Loucy (cell line): Measurements from ENCODE around the gene LEP.

Source experiments
- H2AFZ ChIP-seq: fragments of 200-600 bp; sonication (generic); 2 replicates; pipeline ENCODE4 v1.6.0; 2016; ENCODE audit warnings: antibody characterized with exemption, mild to moderate bottlenecking, low read length, moderate library complexity
- H3F3A ChIP-seq: fragments of 200-600 bp; 2 replicates; pipeline ENCODE4 v1.6.0; 2016; ENCODE audit warnings: antibody characterized with exemption, low read depth, mild to moderate bottlenecking
- H3K27me3 ChIP-seq: fragments of 200-600 bp; sonication (generic); 2 replicates; pipeline ENCODE4 v1.6.1; 2014; ENCODE audit warnings: low read length, mild to moderate bottlenecking; ENCODE audit not compliant: insufficient read depth, poor library complexity, severe bottlenecking
- H3K36me3 ChIP-seq: fragments of 200-600 bp; sonication (generic); 2 replicates; pipeline ENCODE4 v1.6.1; 2016; ENCODE audit warnings: low read length; ENCODE audit not compliant: insufficient read depth
- H3K4me1 ChIP-seq: fragments of 200-600 bp; sonication (generic); 2 replicates; pipeline ENCODE4 v1.5.1; 2014; ENCODE audit warnings: low read length, mild to moderate bottlenecking; ENCODE audit not compliant: insufficient read depth, poor library complexity, severe bottlenecking
- H3K4me2 ChIP-seq: fragments of 200-600 bp; sonication (generic); 2 replicates; pipeline ENCODE4 v1.6.0; 2014; ENCODE audit warnings: antibody characterized with exemption, low read length, low read depth, mild to moderate bottlenecking; ENCODE audit not compliant: poor library complexity, severe bottlenecking
- H3K4me3 ChIP-seq: fragments of 200-600 bp; sonication (generic); 2 replicates; pipeline ENCODE4 v1.5.1; 2014; ENCODE audit warnings: low read length, mild to moderate bottlenecking, mixed read lengths; ENCODE audit not compliant: poor library complexity, severe bottlenecking
- H3K79me2 ChIP-seq: fragments of 200-600 bp; sonication (generic); 2 replicates; pipeline ENCODE4 v1.6.1; 2014; ENCODE audit warnings: low read length; ENCODE audit not compliant: insufficient read depth
- H3K9ac ChIP-seq: fragments of 200-600 bp; sonication (generic); 2 replicates; pipeline ENCODE4 v1.6.0; 2014; ENCODE audit warnings: mild to moderate bottlenecking, low read depth, low read length, moderate library complexity; ENCODE audit not compliant: poor library complexity, severe bottlenecking
- H3K9me2 ChIP-seq: fragments of 200-600 bp; sonication (generic); replicated peaks from 2 replicates; pipeline ENCODE4 v1.6.1; 2016; ENCODE audit warnings: low read depth, low read length, mixed read lengths
- H3K9me3 ChIP-seq: fragments of 200-600 bp; sonication (generic); 2 replicates; pipeline ENCODE4 v1.6.1; 2014; ENCODE audit warnings: mild to moderate bottlenecking, antibody characterized with exemption, low read length, low read depth; ENCODE audit not compliant: insufficient read depth
- H4K20me1 ChIP-seq: fragments of 200-600 bp; sonication (generic); 2 replicates; pipeline ENCODE4 v1.6.0; 2014; ENCODE audit warnings: antibody characterized with exemption, low read length, mild to moderate bottlenecking; ENCODE audit not compliant: insufficient read depth, poor library complexity, severe bottlenecking
- CTCF ChIP-seq: fragments of 200-600 bp; sonication (generic); conservative IDR thresholded peaks from 2 replicates; pipeline ENCODE4 v1.5.1; 2014; ENCODE audit warnings: mild to moderate bottlenecking, antibody characterized with exemption, low read length
- EZH2phosphoT487 ChIP-seq: fragments of 200-600 bp; IDR thresholded peaks from 2 replicates; pipeline ENCODE4 v1.6.1; 2018; ENCODE audit warnings: antibody characterized with exemption, mild to moderate bottlenecking, moderate library complexity, borderline replicate concordance

LEP gene

DNA sequence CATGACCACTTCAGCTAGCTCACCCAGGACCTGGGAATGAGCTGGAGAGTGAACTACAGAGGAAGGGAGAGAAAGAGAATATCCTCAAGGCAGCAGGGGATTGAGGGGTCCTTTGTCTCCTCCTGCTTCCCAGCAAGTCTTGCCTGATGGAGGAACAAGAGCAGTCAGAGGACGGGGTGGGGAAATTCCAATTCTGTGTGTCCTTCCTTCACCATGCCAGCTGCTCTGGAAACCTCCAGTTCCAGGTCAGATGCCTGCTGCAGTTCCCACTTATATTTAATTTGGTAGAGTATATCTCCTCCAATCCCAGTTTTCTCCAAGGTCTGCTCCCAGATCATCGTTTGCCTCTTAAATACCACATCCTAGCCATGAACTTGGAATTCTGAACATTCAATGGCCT lies 21.4 kb upstream of the LEP start:
- no peaks in the 10 kb centered on the region for H4K20me1 ChIP-seq
- H3K9me3 ChIP-seq, result no peaks in the 10 kb centered on the region
- H2AFZ ChIP-seq, result no peak overlapping the region
- no peaks in the 10 kb centered on the region for H3K79me2 ChIP-seq
- no peaks in the 10 kb centered on the region for H3F3A ChIP-seq
- no peaks in the 10 kb centered on the region for H3K36me3 ChIP-seq
- TF ChIP-seq EZH2phosphoT487 (no peak), CTCF (no peak)
- no peak overlapping the region for H3K4me3 ChIP-seq
- H3K27me3 ChIP-seq, result no peaks in the 10 kb centered on the region
- no peaks in the 10 kb centered on the region for H3K9me2 ChIP-seq
- H3K9ac ChIP-seq, result no peak overlapping the region
- no peak overlapping the region for H3K4me2 ChIP-seq
- peaks cover 18% of the 10 kb centered on the region for H3K4me1 ChIP-seq

DNA sequence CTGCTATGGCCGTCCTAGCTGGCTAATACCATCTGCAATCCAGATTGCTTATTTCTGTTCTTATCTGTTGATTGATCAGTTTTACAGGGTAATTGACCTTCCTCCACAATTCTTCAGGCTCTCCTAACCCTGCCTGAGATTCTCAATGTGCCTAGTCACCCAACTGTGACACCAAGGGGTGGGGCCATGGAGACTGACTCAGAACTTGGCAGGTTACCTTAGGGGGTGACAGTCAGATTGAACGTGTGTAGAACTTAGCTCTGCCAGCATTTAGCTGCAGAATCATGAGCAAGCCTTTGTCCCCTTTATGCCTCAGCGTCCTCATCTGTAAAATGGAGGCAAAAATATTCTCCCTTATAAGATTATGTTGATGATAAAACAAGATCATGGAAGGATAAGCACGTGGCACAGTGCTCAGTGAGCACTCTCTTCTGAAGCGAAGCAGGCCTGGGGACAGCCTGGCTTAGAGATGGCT lies 19.1 kb upstream of the LEP start:
- Histone ChIP-seq H3K4me1 (peaks cover 18% of the 10 kb centered on the region), H3K36me3 (no peaks in the 10 kb centered on the region), H3K4me2 (peak overlapping the region; percentile 1), H3K4me3 (no peak overlapping the region), H3K9me3 (no peaks in the 10 kb centered on the region), H2AFZ (no peak overlapping the region), H3F3A (no peaks in the 10 kb centered on the region), H4K20me1 (no peaks in the 10 kb centered on the region), H3K9me2 (no peaks in the 10 kb centered on the region), H3K79me2 (no peaks in the 10 kb centered on the region), H3K9ac (no peak overlapping the region), H3K27me3 (no peaks in the 10 kb centered on the region)
- TF ChIP-seq CTCF (no peak), EZH2phosphoT487 (no peak)

DNA sequence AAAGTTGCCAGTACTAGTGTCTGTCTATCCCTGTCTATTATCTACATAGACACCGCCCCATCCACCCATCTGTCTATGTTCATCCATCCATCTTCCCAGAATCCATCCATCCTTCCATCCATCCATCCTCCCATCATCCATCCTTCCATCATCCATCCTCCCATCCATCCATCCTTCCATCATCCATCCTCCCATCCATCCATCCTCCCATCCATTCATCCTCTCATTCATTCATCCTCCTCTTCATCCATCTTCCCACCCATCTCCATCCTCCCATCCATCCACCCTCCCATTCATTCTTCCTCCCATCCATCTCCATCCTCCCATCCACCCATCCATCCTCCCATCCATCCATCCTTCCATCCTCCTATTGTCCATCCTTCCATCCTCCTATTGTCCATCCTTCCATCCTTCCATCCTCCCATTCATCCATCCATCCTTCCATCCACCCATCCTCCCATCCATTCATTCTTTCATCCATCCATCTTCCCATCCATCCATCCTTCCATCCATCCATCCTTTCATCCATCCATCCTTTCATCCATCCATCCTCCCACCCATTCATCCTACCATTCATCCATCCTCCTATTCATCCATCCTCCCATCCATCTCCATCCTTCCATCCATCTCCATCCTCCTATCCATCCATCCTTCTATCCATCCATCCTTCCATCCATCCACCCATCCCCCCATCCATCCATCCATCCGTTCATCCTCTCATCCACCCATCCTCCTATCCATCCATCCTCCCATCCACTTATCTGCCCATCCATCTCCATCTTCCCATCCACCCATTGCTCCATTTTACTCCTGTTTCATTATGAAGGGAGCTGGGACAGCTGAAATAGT lies 14.7 kb upstream of the LEP start:
- Histone ChIP-seq H3K4me1 (peaks cover 18% of the 10 kb centered on the region), H3K79me2 (no peaks in the 10 kb centered on the region), H3K36me3 (no peaks in the 10 kb centered on the region), H2AFZ (no peak overlapping the region), H3K9ac (no peak overlapping the region), H4K20me1 (no peaks in the 10 kb centered on the region), H3K4me3 (no peak overlapping the region), H3K4me2 (no peak overlapping the region), H3F3A (no peaks in the 10 kb centered on the region), H3K27me3 (no peaks in the 10 kb centered on the region), H3K9me3 (no peaks in the 10 kb centered on the region), H3K9me2 (no peaks in the 10 kb centered on the region)
- TF ChIP-seq CTCF (no peak), EZH2phosphoT487 (no peak)
